Mesenteric fat pad (tissue), 1 donor: Measurements from ENCODE around the gene PARL. TPM values are rescaled to one million over a fixed set of nuclear protein-coding genes. Genes with fewer than 3 reads are reported as not detected.
"Not testable (repeated sequence)": the region's sequence is repeated elsewhere in the genome, so short reads cannot be mapped to it uniquely, and the experiment has no call there.

ENCODE experiments used
- DNase-seq: peaks from one replicate; pipeline ENCODE4 v3.0.0-alpha.2; 2020; ENCODE audit warnings: low spot score
- microRNA-seq: library from miRNA; unstranded; fragments of <30 nt; microRNA quantifications from one replicate; pipeline ENCODE4 v1.2.0, GENCODE V29; 2020; ENCODE audit warnings: borderline number of aligned reads
- total RNA-seq: library from RNA; stranded (reverse); fragmentation: NEBNext Ultra II Directional; extraction: Animal tissue kit (Norgen Biotek cat#: 25700); gene quantifications from one replicate; pipeline ENCODE4 v1.2.1, GENCODE V29; 2021
- donor health status: DM: yes; HTN: yes; CAD: no.

PARL gene
- total RNA-seq, 1 donor from 2014 or later, result 62.5 TPM

- DNase-seq, result no peak
These were observed 88.3 kb downstream of the PARL start for GRCh38 chr3:183796372-183796771.

- no peak for DNase-seq
These were observed 90.2 kb downstream of the PARL start for GRCh38 chr3:183794452-183794851.

- DNase-seq, result no peak
These were observed 91.7 kb downstream of the PARL start for GRCh38 chr3:183792976-183793375.

GRCh38 chr3:183790700-183791099 lies 94.0 kb downstream of the PARL start:
- no peak for DNase-seq

GRCh38 chr3:183789826-183790225 lies 94.9 kb downstream of the PARL start:
- DNase-seq, result no peak

- not testable (repeated sequence) for DNase-seq
These were observed 100.2 kb downstream of the PARL start for GRCh38 chr3:183784503-183784902.

- DNase-seq, result no peak
These were observed 102.0 kb downstream of the PARL start for GRCh38 chr3:183782576-183783276.

GRCh38 chr3:183781246-183781645 lies 103.4 kb downstream of the PARL start:
- no peak for DNase-seq

GRCh38 chr3:183779896-183780465 lies 104.7 kb downstream of the PARL start:
- no peak for DNase-seq

Small RNA genes within 50 kb of the gene (microRNA-seq; reads per million reads assigned to microRNA genes)
- not detected for gene MIR4448

Other genes with a start within 250 kb of the PARL start
- gene KLHL24, start 249.3 kb downstream of the PARL start, total RNA-seq, result 28.9 TPM
- 21.4 TPM for gene YEATS2, start 187.1 kb downstream of the PARL start, total RNA-seq
- gene MAP6D1, start 59.3 kb downstream of the PARL start, total RNA-seq, result 0.48 TPM
- 24.2 TPM for gene ABCC5, start 133.0 kb upstream of the PARL start, total RNA-seq
- not detected for gene HTR3D, start 146.9 kb upstream of the PARL start, total RNA-seq
- not detected for gene HTR3C, start 168.2 kb upstream of the PARL start, total RNA-seq
- gene HTR3E, start 212.2 kb upstream of the PARL start, total RNA-seq, result not detected